ENCODE results near the gene MYOM1.

GRCh38 chr18:3040881-3041280, 178.9 kb downstream of the MYOM1 start:
- no peak for TF ChIP-seq CTCF (IDR thresholded peaks at IDR 0.05)
- TF ChIP-seq POLR2A (IDR thresholded peaks at IDR 0.05), result no peak
